Measurements from ENCODE around the gene S1PR2.
"Not testable (repeated sequence)": the region's sequence is repeated elsewhere in the genome, so short reads cannot be mapped to it uniquely, and the experiment has no call there.

S1PR2 gene

DNA sequence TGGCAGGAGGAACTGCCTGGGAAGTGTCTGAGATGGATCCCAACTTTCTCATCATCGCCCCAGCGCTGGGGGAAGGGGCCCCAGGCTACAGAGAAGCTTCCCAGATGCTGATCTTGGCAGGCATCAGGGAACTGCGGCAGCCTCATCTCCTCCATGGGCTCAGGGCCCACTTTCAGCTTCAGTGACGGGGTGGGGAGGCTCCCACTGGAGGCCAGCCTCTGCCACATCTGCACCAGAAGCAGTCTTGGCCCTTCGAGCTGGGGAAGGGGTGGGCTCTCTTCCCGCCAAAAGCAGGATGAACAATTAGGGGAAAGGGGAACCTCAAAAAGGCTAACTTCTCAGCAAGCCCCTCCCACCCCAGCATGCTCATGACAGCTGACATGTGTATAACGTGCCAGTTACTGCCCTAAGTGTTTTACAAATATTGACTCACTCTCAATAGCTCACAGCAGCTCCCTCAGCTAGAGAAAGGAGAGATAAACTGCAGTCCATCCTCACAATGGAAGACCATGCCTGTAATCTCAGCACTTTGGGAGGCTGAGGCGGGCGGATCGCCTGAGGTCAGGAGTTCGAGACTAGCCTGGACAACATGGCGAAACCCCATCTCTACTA lies 7.1 kb upstream of the S1PR2 start:
- H3K56ac ChIP-seq (ENCODE audit: low read length) = no peak overlapping the region
- no peak overlapping the region for H3K23ac ChIP-seq (ENCODE audit: low read length)
- no peak overlapping the region for H3K4ac ChIP-seq (ENCODE audit: low read depth, low read length)
- no peak overlapping the region for H2BK5ac ChIP-seq (ENCODE audit: low read length)
- H4K5ac ChIP-seq (ENCODE audit: low read length) = no peak overlapping the region
- no peaks in the 10 kb centered on the region for H3K4me1 ChIP-seq (ENCODE audit: control insufficient read depth, low read depth, low read length)
- H3K36me3 ChIP-seq (ENCODE audit: control insufficient read depth, insufficient read depth, low read length) = no peaks in the 10 kb centered on the region
- no peaks in the 10 kb centered on the region for H3K79me2 ChIP-seq (ENCODE audit: control insufficient read depth, insufficient read depth, low read length)
- no peaks in the 10 kb centered on the region for H3K79me1 ChIP-seq (ENCODE audit: low read length)
- H3K27me3 ChIP-seq (ENCODE audit: insufficient read depth, low read length, poor library complexity) = no peaks in the 10 kb centered on the region
- H3K9ac ChIP-seq (ENCODE audit: low read length) = no peak overlapping the region
- no peak overlapping the region for H2BK120ac ChIP-seq (ENCODE audit: low read depth, low read length)
- H3K4me2 ChIP-seq (ENCODE audit: low read length) = no peak overlapping the region
- H3K4me3 ChIP-seq (ENCODE audit: low read length) = no peak overlapping the region
- no peak overlapping the region for H2BK15ac ChIP-seq (replicated peaks; ENCODE audit: low read depth)
- H3K18ac ChIP-seq (ENCODE audit: low read length) = no peak overlapping the region
- no CpG with 5 or more reads among the region's 12 CpGs for WGBS (ENCODE audit: extremely low coverage, insufficient coverage, low lambda C conversion rate)
- H3K27ac ChIP-seq (ENCODE audit: low read depth, low read length) = no peak overlapping the region
- no peak for DNase-seq
- H4K8ac ChIP-seq (ENCODE audit: low read depth, low read length) = no peak overlapping the region
- H2AK5ac ChIP-seq (ENCODE audit: low read length) = no peak overlapping the region

DNA sequence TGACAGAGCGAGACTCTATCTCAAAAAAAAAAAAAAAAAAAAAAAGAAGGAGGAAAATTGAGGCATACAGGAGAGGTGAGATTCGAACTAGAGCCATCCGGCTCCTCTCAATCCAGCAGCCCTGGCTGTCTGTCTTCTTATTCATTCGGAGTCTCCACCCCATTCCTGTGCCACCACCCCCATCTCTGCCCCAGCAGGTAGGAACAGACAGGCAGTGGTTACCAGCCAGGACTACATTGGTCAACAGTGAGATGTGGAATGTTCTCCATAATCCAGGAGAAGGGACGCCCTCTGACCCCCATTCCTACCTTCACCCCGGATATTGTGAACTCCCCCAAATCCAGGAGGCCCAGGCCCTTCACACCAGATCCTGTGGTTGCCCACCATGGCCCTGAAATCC lies 6.6 kb upstream of the S1PR2 start:
- no peak overlapping the region for H3K27ac ChIP-seq (ENCODE audit: low read depth, low read length)
- H3K79me1 ChIP-seq (ENCODE audit: low read length) = no peaks in the 10 kb centered on the region
- H3K79me2 ChIP-seq (ENCODE audit: control insufficient read depth, insufficient read depth, low read length) = no peaks in the 10 kb centered on the region
- no peak overlapping the region for H2AK5ac ChIP-seq (ENCODE audit: low read length)
- H3K4me1 ChIP-seq (ENCODE audit: control insufficient read depth, low read depth, low read length) = no peaks in the 10 kb centered on the region
- H2BK120ac ChIP-seq (ENCODE audit: low read depth, low read length) = no peak overlapping the region
- H4K8ac ChIP-seq (ENCODE audit: low read depth, low read length) = no peak overlapping the region
- no peak overlapping the region for H3K23ac ChIP-seq (ENCODE audit: low read length)
- H3K4me3 ChIP-seq (ENCODE audit: low read length) = no peak overlapping the region
- H4K5ac ChIP-seq (ENCODE audit: low read length) = no peak overlapping the region
- no peak overlapping the region for H3K18ac ChIP-seq (ENCODE audit: low read length)
- H3K27me3 ChIP-seq (ENCODE audit: insufficient read depth, low read length, poor library complexity) = no peaks in the 10 kb centered on the region
- DNase-seq = no peak
- no peak overlapping the region for H3K9ac ChIP-seq (ENCODE audit: low read length)
- H2BK5ac ChIP-seq (ENCODE audit: low read length) = no peak overlapping the region
- no peak overlapping the region for H3K56ac ChIP-seq (ENCODE audit: low read length)
- H3K4me2 ChIP-seq (ENCODE audit: low read length) = no peak overlapping the region
- no peak overlapping the region for H2BK15ac ChIP-seq (replicated peaks; ENCODE audit: low read depth)
- no peak overlapping the region for H3K4ac ChIP-seq (ENCODE audit: low read depth, low read length)
- H3K36me3 ChIP-seq (ENCODE audit: control insufficient read depth, insufficient read depth, low read length) = no peaks in the 10 kb centered on the region
- no CpG with 5 or more reads among the region's 6 CpGs for WGBS (ENCODE audit: extremely low coverage, insufficient coverage, low lambda C conversion rate)

DNA sequence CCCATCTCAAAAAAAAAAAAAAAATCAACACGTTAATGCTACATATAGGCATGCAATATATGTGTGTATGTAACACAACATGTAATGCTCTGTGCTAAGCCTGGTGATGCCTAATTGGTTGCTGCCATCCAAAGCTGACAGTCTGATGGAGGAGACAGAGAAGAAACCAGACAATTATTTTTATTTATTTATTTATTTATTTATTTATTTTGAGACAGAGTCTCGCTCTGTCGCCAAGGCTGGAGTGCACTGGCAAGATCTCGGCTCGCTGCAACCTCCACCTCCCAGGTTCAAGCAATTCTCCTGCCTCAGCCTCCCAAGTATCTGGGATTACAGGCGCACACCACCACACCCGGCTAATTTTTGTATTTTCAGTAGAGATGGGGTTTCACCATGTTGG lies 4.3 kb upstream of the S1PR2 start:
- not testable (repeated sequence) for H3K4me2 ChIP-seq (ENCODE audit: low read length); H3K27ac ChIP-seq (ENCODE audit: low read depth, low read length); H3K27me3 ChIP-seq (ENCODE audit: insufficient read depth, low read length, poor library complexity); H2BK120ac ChIP-seq (ENCODE audit: low read depth, low read length); H3K56ac ChIP-seq (ENCODE audit: low read length); H3K79me1 ChIP-seq (ENCODE audit: low read length); H3K18ac ChIP-seq (ENCODE audit: low read length); H2BK5ac ChIP-seq (ENCODE audit: low read length); H2AK5ac ChIP-seq (ENCODE audit: low read length); H3K4ac ChIP-seq (ENCODE audit: low read depth, low read length); H3K9ac ChIP-seq (ENCODE audit: low read length); H3K79me2 ChIP-seq (ENCODE audit: control insufficient read depth, insufficient read depth, low read length); H4K8ac ChIP-seq (ENCODE audit: low read depth, low read length); H3K23ac ChIP-seq (ENCODE audit: low read length); H3K4me3 ChIP-seq (ENCODE audit: low read length); H4K5ac ChIP-seq (ENCODE audit: low read length); DNase-seq; H3K4me1 ChIP-seq (ENCODE audit: control insufficient read depth, low read depth, low read length); H3K36me3 ChIP-seq (ENCODE audit: control insufficient read depth, insufficient read depth, low read length); H2BK15ac ChIP-seq (replicated peaks; ENCODE audit: low read depth)
- WGBS (ENCODE audit: extremely low coverage, insufficient coverage, low lambda C conversion rate) = no CpG with 5 or more reads among the region's 7 CpGs

DNA sequence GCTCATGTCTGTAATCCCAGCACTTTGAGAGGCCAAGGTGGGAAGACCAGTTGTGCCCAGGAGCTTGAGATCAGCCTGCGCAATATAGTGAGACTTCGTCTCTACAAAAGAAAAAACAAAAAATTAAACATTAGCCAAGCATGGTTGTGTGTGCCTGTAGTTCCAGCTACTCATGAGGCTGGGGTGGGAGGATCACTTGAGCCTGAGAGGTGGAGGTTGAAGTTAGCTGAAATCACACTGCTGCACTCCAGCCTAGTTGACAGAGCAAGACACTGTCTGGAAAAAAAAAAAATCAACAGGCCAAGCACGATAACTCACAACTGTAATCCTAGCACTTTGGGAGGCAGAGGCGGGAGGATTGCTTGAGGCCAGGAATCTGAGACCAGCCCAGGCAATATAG lies 3.9 kb upstream of the S1PR2 start:
- H4K8ac ChIP-seq (ENCODE audit: low read depth, low read length) = no peak overlapping the region
- no peaks in the 10 kb centered on the region for H3K79me1 ChIP-seq (ENCODE audit: low read length)
- H4K5ac ChIP-seq (ENCODE audit: low read length) = no peak overlapping the region
- no peak overlapping the region for H3K56ac ChIP-seq (ENCODE audit: low read length)
- no peak overlapping the region for H3K18ac ChIP-seq (ENCODE audit: low read length)
- H3K27me3 ChIP-seq (ENCODE audit: insufficient read depth, low read length, poor library complexity) = no peaks in the 10 kb centered on the region
- H3K4me1 ChIP-seq (ENCODE audit: control insufficient read depth, low read depth, low read length) = no peaks in the 10 kb centered on the region
- no peak overlapping the region for H2BK15ac ChIP-seq (replicated peaks; ENCODE audit: low read depth)
- H3K4me2 ChIP-seq (ENCODE audit: low read length) = no peak overlapping the region
- no peak overlapping the region for H2AK5ac ChIP-seq (ENCODE audit: low read length)
- WGBS (ENCODE audit: extremely low coverage, insufficient coverage, low lambda C conversion rate) = no CpG with 5 or more reads among the region's 4 CpGs
- H2BK5ac ChIP-seq (ENCODE audit: low read length) = no peak overlapping the region
- no peak overlapping the region for H3K27ac ChIP-seq (ENCODE audit: low read depth, low read length)
- H2BK120ac ChIP-seq (ENCODE audit: low read depth, low read length) = no peak overlapping the region
- H3K23ac ChIP-seq (ENCODE audit: low read length) = no peak overlapping the region
- no peak for DNase-seq
- no peaks in the 10 kb centered on the region for H3K79me2 ChIP-seq (ENCODE audit: control insufficient read depth, insufficient read depth, low read length)
- H3K9ac ChIP-seq (ENCODE audit: low read length) = no peak overlapping the region
- H3K4me3 ChIP-seq (ENCODE audit: low read length) = no peak overlapping the region
- no peak overlapping the region for H3K4ac ChIP-seq (ENCODE audit: low read depth, low read length)
- H3K36me3 ChIP-seq (ENCODE audit: control insufficient read depth, insufficient read depth, low read length) = no peaks in the 10 kb centered on the region

DNA sequence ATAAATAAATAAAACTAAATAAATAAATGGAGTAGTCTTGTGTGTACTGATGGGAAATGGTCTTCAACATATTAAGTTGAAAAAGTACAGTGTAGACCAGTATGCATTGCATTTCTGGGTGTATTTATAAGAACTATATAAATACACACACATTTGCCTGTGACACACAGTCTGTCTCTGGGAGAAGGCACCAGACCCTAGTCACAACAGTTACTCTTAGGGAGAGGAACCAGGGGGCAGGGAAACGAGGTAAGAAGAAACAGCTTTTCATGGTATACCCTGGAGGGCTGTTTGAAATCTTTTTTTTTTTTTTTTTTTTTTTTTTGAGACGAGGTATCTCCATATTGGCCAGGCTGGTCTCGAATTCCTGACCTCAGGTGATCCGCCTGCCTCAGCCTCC lies 2.8 kb upstream of the S1PR2 start:
- no peak overlapping the region for H2AK5ac ChIP-seq (ENCODE audit: low read length)
- no peak overlapping the region for H3K4ac ChIP-seq (ENCODE audit: low read depth, low read length)
- WGBS (ENCODE audit: extremely low coverage, insufficient coverage, low lambda C conversion rate) = no CpG with 5 or more reads among the region's 4 CpGs
- H3K56ac ChIP-seq (ENCODE audit: low read length) = no peak overlapping the region
- H4K5ac ChIP-seq (ENCODE audit: low read length) = no peak overlapping the region
- H2BK5ac ChIP-seq (ENCODE audit: low read length) = no peak overlapping the region
- H2BK120ac ChIP-seq (ENCODE audit: low read depth, low read length) = no peak overlapping the region
- no peak overlapping the region for H2BK15ac ChIP-seq (replicated peaks; ENCODE audit: low read depth)
- H3K79me1 ChIP-seq (ENCODE audit: low read length) = no peaks in the 10 kb centered on the region
- no peak overlapping the region for H4K8ac ChIP-seq (ENCODE audit: low read depth, low read length)
- no peak overlapping the region for H3K27ac ChIP-seq (ENCODE audit: low read depth, low read length)
- H3K36me3 ChIP-seq (ENCODE audit: control insufficient read depth, insufficient read depth, low read length) = no peaks in the 10 kb centered on the region
- H3K4me1 ChIP-seq (ENCODE audit: control insufficient read depth, low read depth, low read length) = no peaks in the 10 kb centered on the region
- H3K23ac ChIP-seq (ENCODE audit: low read length) = no peak overlapping the region
- no peak overlapping the region for H3K9ac ChIP-seq (ENCODE audit: low read length)
- no peak for DNase-seq
- H3K4me3 ChIP-seq (ENCODE audit: low read length) = no peak overlapping the region
- H3K27me3 ChIP-seq (ENCODE audit: insufficient read depth, low read length, poor library complexity) = no peaks in the 10 kb centered on the region
- no peaks in the 10 kb centered on the region for H3K79me2 ChIP-seq (ENCODE audit: control insufficient read depth, insufficient read depth, low read length)
- no peak overlapping the region for H3K18ac ChIP-seq (ENCODE audit: low read length)
- H3K4me2 ChIP-seq (ENCODE audit: low read length) = no peak overlapping the region

DNA sequence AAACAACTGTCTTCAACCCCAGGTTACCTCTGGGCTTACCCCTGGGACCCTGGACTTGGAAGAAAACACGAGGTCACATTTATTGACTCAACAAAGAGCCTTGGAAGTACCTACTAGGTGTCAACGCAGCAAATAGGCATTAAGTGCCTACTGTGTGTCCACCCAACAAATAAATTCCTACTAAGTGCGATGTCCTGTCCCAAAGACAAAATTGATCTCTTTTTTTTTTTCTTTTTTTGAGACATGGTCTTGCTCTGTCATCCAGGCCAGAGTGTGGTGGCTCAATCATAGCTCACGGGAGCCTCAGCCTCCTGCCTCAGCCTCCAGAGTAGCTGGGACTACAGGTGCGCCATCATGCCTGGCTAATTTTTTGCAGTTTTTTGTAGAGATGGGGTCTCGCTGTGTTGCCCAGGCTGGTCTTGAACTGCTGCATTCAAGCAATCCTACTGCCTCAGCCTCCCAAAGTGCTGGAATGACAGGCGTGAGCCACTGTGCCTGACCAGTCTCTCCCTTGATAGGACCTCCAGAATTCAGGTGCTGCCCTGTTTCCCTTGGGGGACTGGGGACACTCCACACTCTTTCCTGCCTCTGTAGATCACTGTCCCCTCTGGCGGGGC lies 589 bp upstream of the S1PR2 start:
- H2BK15ac ChIP-seq (replicated peaks; ENCODE audit: low read depth) = no peak overlapping the region
- no CpG with 5 or more reads among the region's 8 CpGs for WGBS (ENCODE audit: extremely low coverage, insufficient coverage, low lambda C conversion rate)
- H2BK120ac ChIP-seq (ENCODE audit: low read depth, low read length) = no peak overlapping the region
- H3K23ac ChIP-seq (ENCODE audit: low read length) = no peak overlapping the region
- H4K5ac ChIP-seq (ENCODE audit: low read length) = no peak overlapping the region
- H3K36me3 ChIP-seq (ENCODE audit: control insufficient read depth, insufficient read depth, low read length) = no peaks in the 10 kb centered on the region
- no peak overlapping the region for H2BK5ac ChIP-seq (ENCODE audit: low read length)
- H3K56ac ChIP-seq (ENCODE audit: low read length) = peak overlapping the region; percentile 75
- no peaks in the 10 kb centered on the region for H3K79me2 ChIP-seq (ENCODE audit: control insufficient read depth, insufficient read depth, low read length)
- no peak overlapping the region for H3K4me3 ChIP-seq (ENCODE audit: low read length)
- H2AK5ac ChIP-seq (ENCODE audit: low read length) = no peak overlapping the region
- H3K4me1 ChIP-seq (ENCODE audit: control insufficient read depth, low read depth, low read length) = no peaks in the 10 kb centered on the region
- H3K9ac ChIP-seq (ENCODE audit: low read length) = peak overlapping the region; percentile 10
- H3K4me2 ChIP-seq (ENCODE audit: low read length) = peak overlapping the region; percentile 3
- H4K8ac ChIP-seq (ENCODE audit: low read depth, low read length) = peak overlapping the region; percentile 28
- no peaks in the 10 kb centered on the region for H3K27me3 ChIP-seq (ENCODE audit: insufficient read depth, low read length, poor library complexity)
- no peak overlapping the region for H3K18ac ChIP-seq (ENCODE audit: low read length)
- no peak overlapping the region for H3K27ac ChIP-seq (ENCODE audit: low read depth, low read length)
- DNase-seq = no peak
- H3K4ac ChIP-seq (ENCODE audit: low read depth, low read length) = no peak overlapping the region
- H3K79me1 ChIP-seq (ENCODE audit: low read length) = peaks cover 2% of the 10 kb centered on the region
